ENCODE data around the gene CCDC177. TPM values are rescaled to one million over a fixed set of nuclear protein-coding genes. Genes with fewer than 3 reads are reported as not detected.

The CCDC177 gene
- total RNA-seq, 2 experiments from 2014 or later: not detected

GRCh38 chr14:69539631-69540410 is 34.9 kb downstream of the CCDC177 start:
- Histone ChIP-seq H3K79me2 (ENCODE audit: insufficient read depth, low read depth, low read length) (no peaks in the 10 kb centered on the region), H3K4me1 (ENCODE audit: insufficient read depth, low read length, poor library complexity, severe bottlenecking) (no peaks in the 10 kb centered on the region), H3K4me3 (ENCODE audit: low read depth, low read length, poor library complexity, severe bottlenecking) (no peak overlapping the region), H3K9me2 (ENCODE audit: insufficient read depth, low read length) (no peaks in the 10 kb centered on the region), H3K9me3 (ENCODE audit: low read length) (no peaks in the 10 kb centered on the region), H3K36me3 (ENCODE audit: insufficient read depth, low read length) (no peaks in the 10 kb centered on the region), H3K27ac (ENCODE audit: low read depth, low read length, poor library complexity, severe bottlenecking) (no peak overlapping the region), H3K4me2 (ENCODE audit: low read length) (no peak overlapping the region), H4K20me1 (ENCODE audit: insufficient read depth, low read length) (no peaks in the 10 kb centered on the region), H2AFZ (ENCODE audit: low read length) (no peak overlapping the region)
- intact Hi-C loops (cut with micrococcal nuclease; ENCODE audit: unreplicated experiment): no loop called here
- CTCF ChIA-PET (ENCODE audit: unreplicated experiment): no interaction called here
- TF ChIP-seq CTCF (conservative IDR thresholded peaks at IDR 0.05; ENCODE audit: low read length) (no peak), EZH2phosphoT487 (IDR thresholded peaks at IDR 0.05; ENCODE audit: borderline replicate concordance, low read depth, low read length) (no peak)
- BruUV-seq (replicated peaks): no TSS peak
- DNase-seq (ENCODE audit: low spot score): no peak
- POLR2A ChIA-PET: interaction anchor here (0.5 to 1.2 kb wide), 5 partner anchors 23 to 253 kb away, joined by 3 to 4 read pairs (median 4); no protein-coding TSS in a partner anchor

GRCh38 chr14:69538766-69539165 is 35.9 kb downstream of the CCDC177 start:
- H4K20me1 ChIP-seq (ENCODE audit: insufficient read depth, low read length): no peaks in the 10 kb centered on the region
- H2AFZ ChIP-seq (ENCODE audit: low read length): no peak overlapping the region
- ChIA-PET CTCF (ENCODE audit: unreplicated experiment) (no interaction called here), POLR2A (interaction anchor here (0.5 to 0.7 kb wide), 3 partner anchors 254 to 1701 kb away, joined by 3 to 4 read pairs (median 3); no protein-coding TSS in a partner anchor)
- H3K36me3 ChIP-seq (ENCODE audit: insufficient read depth, low read length): no peaks in the 10 kb centered on the region
- H3K9me2 ChIP-seq (ENCODE audit: insufficient read depth, low read length): no peaks in the 10 kb centered on the region
- H3K4me3 ChIP-seq (ENCODE audit: low read depth, low read length, poor library complexity, severe bottlenecking): no peak overlapping the region
- no peak for DNase-seq (ENCODE audit: low spot score)
- no peak overlapping the region for H3K4me2 ChIP-seq (ENCODE audit: low read length)
- no peaks in the 10 kb centered on the region for H3K4me1 ChIP-seq (ENCODE audit: insufficient read depth, low read length, poor library complexity, severe bottlenecking)
- H3K27ac ChIP-seq (ENCODE audit: low read depth, low read length, poor library complexity, severe bottlenecking): no peak overlapping the region
- BruUV-seq (replicated peaks): no TSS peak
- intact Hi-C loops (cut with micrococcal nuclease; ENCODE audit: unreplicated experiment): no loop called here
- no peaks in the 10 kb centered on the region for H3K9me3 ChIP-seq (ENCODE audit: low read length)
- TF ChIP-seq CTCF (conservative IDR thresholded peaks at IDR 0.05; ENCODE audit: low read length) (no peak), EZH2phosphoT487 (IDR thresholded peaks at IDR 0.05; ENCODE audit: borderline replicate concordance, low read depth, low read length) (no peak)
- H3K79me2 ChIP-seq (ENCODE audit: insufficient read depth, low read depth, low read length): no peaks in the 10 kb centered on the region

- ChIA-PET POLR2A (interaction anchor here (0.7 kb wide), 1 partner anchor 1702 kb away, joined by 3 read pairs; no protein-coding TSS in a partner anchor), CTCF (ENCODE audit: unreplicated experiment) (no interaction called here)
- no peak overlapping the region for H3K4me3 ChIP-seq (ENCODE audit: low read depth, low read length, poor library complexity, severe bottlenecking)
- no peaks in the 10 kb centered on the region for H3K9me3 ChIP-seq (ENCODE audit: low read length)
- H3K36me3 ChIP-seq (ENCODE audit: insufficient read depth, low read length): no peaks in the 10 kb centered on the region
- no peaks in the 10 kb centered on the region for H3K9me2 ChIP-seq (ENCODE audit: insufficient read depth, low read length)
- H3K27ac ChIP-seq (ENCODE audit: low read depth, low read length, poor library complexity, severe bottlenecking): no peak overlapping the region
- intact Hi-C loops (cut with micrococcal nuclease; ENCODE audit: unreplicated experiment): no loop called here
- no peak overlapping the region for H3K4me2 ChIP-seq (ENCODE audit: low read length)
- H4K20me1 ChIP-seq (ENCODE audit: insufficient read depth, low read length): no peaks in the 10 kb centered on the region
- no TSS peak for BruUV-seq (replicated peaks)
- H2AFZ ChIP-seq (ENCODE audit: low read length): no peak overlapping the region
- TF ChIP-seq CTCF (conservative IDR thresholded peaks at IDR 0.05; ENCODE audit: low read length): no peak
- TF ChIP-seq EZH2phosphoT487 (IDR thresholded peaks at IDR 0.05; ENCODE audit: borderline replicate concordance, low read depth, low read length): no peak
- no peaks in the 10 kb centered on the region for H3K79me2 ChIP-seq (ENCODE audit: insufficient read depth, low read depth, low read length)
- no peak for DNase-seq (ENCODE audit: low spot score)
- no peaks in the 10 kb centered on the region for H3K4me1 ChIP-seq (ENCODE audit: insufficient read depth, low read length, poor library complexity, severe bottlenecking)
Measured at GRCh38 chr14:69537900-69538299, 36.8 kb downstream of the CCDC177 start.
